Epidermal melanocyte (primary cell): ENCODE data around the gene MYDGF.
A peak's percentile ranks its signal among the peaks of the same experiment; 100 is the strongest.
"Not testable (repeated sequence)": the region's sequence is repeated elsewhere in the genome, so short reads cannot be mapped to it uniquely, and the experiment has no call there.

Source experiments
- DNase-seq: peaks from one replicate; pipeline ENCODE4 v3.0.0; 2011; ENCODE audit warnings: low spot score; ENCODE audit not compliant: insufficient read length

Gene MYDGF

DNA sequence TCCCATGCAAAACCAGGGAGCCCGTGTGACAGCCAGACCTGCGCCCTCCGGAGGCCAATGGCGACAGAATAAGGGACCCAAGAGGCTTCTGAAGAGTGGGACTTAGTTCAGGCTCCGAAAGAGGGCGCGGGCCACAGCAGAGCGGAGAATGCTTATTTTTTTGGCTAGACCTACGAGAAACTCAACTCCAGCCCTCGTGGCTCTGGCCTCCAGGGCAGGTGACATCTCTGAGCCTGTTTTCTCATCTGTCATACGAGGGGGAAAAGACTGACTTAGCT lies 30.5 kb upstream of the MYDGF start:
- no peak for DNase-seq

DNA sequence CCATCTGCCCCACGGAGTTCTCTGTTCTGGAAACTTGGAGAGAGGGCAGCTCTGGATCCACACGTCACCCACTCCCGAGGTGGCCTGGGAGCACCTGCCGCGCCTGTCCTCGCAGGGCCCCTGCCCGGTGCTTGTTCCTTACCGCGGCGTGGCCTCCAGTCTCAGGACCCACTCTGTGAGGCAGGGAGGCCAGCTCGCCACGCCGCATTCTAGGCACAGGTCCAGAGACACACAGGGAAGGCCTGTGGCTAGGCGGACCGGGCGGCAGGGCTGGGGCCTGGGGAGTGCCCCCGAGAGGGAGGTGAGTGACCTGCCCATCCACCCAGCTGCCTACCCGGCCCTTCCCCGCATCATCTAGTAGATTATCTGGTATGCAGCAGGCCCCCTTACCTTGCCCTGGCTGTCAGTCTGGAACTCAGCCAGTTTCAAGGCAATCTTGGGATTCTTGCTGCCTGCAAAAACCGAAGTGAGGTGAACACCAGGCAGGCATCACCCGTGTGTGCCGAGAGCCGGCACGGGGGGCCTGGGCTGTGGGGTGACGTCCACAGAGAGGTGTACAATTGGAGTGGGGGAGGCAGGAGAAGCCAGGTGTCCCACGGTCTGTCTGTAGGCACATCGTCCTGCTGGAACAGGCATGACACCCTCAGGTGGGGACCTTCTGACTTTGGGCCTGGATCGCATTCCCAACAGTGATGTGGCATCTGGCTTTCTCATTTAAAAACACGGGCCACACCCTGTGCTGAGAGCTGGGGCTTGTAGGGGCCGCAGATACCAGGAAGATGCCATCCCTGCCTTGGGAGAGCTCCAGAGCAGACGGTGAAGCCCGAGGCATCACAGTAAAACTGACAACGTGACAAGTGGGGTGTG lies 29.9 kb upstream of the MYDGF start:
- no peak for DNase-seq

DNA sequence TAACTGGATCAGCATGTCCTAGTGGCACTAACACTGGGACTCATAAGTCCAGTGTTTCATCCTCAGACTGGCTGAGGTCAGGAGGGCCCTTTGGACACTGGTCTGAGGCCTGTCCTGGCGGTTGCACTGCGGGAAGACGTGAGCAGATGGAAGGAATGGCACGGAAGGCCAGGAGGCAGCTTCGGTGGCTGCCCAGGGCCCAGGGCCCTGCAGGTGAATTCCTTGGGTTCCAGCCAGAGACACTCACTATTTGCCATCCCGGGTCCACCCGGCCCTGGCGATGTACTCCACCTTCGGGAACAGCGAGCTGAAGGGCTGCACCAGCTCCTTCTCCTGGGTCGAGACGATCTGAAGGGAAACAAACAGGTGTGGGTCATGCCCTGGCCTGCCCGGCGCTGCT lies 27.2 kb upstream of the MYDGF start:
- no peak for DNase-seq

DNA sequence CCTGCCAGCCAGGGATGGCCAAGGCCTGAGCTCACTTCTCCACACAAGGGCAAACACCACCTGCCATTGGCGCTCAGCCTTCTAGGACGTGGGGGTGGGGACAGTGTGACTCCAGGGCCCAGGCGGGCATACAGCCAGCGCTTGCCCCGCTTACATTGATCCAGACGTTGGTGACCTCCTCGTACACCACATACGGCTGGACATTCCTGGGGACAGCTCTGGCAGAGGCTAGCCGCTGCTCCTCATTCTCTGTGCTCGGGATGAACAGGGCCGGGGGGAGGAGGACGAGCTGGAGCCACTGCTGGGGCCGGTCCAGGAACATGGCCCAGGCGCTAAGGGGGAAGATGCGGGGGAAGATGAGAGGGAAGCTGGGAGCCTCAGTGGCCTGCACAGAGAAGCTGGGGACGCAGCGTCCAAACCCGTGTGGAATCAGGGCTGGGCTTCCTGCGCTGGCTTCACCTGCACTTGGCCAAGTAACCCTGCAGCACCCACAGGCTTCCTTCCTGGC lies 25.1 kb upstream of the MYDGF start:
- no peak for DNase-seq

DNA sequence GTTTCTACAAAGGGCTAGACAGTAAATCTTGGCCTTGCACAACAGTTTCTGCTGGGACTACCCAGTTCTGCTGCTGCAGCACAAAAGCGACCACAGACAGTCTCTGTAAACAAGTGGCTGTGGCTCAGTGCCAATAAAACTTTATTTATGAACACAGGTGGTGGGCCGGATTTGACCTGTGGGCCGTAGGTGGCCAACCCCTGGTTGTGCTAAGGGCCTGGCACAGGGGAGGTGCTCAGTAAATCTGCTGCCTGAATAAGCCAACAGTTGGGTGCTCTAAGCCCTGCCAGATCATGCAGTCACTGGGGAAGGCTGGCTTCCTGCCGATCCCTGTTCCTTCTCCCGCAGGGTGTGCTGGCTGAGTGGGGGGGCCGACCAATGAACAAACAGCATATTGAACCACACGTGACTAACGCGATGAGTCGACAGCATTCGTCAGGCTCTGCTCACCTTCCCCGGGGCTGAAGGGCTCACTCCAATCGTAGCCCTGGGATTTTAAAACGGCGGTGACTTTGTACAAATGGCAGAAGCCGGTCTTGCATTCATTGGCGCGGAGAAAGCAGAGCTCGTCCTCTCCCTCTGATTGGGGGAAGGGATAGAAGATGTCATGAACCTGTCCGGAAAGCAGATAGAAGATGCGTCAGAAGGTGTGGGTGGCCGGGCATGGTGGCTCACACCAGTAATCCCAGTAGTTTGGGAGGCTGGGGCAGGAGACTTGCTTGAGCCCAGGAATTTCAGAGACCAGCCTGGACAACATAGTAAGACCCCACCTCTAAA lies 24.3 kb upstream of the MYDGF start:
- peak; percentile 88 for DNase-seq

DNA sequence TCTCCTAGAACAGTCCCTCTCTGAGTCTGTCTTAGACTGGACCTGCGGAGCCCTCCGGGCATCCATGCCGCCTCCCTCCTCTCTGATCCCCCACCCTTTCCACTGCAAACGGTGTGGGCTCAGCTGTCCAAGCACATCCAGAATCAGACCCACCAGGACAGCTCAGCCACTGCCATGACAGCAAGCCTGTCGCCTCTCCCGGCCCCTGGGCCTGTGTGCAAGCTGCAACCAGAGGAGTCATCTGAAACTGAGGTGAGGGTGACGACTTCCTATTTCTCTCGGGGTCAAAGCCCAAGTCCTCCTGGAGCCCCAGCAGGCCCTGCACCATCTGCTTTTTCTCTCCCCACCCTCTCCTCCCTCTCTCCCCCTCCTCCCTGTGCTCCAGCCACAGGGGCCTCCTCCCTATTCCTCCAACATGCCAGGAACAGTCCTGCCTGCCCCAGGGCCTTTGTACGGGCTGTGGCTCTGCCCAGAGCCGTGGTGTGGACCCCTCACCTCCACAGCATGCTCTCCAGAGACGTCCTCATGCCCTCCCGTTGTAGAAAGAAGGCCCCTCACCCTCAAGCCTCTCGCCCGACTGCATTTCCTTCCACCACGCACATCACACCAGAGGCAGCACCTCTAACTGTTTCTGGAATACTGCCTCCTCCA lies 23.5 kb upstream of the MYDGF start:
- no peak for DNase-seq

DNA sequence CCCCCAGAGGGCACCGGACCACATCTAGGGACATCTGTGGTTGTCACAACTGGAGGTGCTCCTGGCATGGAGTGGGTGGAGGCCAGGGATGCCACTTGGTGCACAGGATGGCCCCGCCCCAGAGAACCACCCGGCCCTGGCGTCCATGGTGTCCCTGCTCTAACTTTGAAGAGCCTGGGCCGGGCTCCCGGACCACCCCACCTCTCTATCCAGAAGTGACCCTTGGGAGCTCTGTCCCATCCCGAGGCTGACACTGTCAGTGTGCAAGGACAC lies 22.9 kb upstream of the MYDGF start:
- no peak for DNase-seq

DNA sequence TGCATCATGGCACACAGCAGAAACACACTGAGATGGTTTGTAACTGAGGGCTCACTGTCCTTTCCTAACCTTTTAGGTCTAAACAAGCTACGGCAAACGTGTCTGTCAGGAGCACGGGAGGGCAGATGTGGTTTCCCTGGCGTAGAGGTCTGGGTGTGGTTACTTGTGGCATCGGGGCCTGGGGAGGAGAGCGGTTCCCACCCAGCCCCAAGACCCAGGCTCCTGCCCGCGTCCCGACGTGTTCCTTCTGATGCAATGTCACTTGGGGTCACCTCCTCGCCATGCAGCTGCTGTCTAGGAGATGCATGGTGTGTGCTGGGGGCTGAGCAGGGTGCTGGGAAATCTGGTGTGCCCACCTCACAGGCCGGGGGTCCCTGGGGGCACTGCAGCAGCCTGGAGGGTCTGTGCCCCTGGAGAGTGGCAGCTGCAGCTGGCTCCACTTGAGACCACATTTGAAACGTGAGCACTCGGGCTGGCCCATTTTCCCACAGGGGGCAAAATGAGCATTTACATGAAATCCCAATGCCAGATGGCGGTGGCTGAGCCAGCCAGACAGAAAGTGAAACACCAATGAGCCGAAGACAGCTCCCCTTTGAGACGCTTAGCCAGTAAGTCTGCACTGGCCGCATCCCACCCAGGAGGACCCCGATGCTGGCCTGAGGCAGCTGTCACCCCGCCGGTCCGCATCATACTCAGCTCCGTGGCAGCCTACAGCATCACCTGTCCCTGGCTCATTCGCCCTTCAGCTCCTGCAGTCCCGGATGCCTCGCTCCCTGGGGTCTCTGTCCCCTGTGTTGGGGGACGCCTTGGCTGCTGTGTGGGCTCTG lies 22.3 kb upstream of the MYDGF start:
- DNase-seq, result no peak

DNA sequence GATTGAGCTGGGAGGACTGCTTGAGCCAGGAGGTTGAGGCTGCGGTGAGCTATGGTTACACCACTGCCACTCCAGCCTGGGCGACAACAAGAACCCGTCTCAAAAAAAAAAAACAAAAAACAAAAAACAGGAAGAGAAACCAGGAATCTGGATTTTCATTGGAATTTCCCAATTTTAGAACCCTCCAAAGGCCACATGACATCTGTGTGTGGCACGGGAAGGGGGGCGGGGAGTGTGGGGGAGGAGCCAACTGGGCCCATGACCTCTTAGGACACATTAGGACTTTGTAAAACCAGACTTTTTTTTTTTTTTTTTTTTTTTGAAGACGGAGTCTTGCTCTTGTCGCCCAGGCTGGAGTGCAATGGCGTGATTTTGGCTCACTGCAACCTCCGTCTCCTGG lies 21.2 kb upstream of the MYDGF start:
- DNase-seq, result no peak

DNA sequence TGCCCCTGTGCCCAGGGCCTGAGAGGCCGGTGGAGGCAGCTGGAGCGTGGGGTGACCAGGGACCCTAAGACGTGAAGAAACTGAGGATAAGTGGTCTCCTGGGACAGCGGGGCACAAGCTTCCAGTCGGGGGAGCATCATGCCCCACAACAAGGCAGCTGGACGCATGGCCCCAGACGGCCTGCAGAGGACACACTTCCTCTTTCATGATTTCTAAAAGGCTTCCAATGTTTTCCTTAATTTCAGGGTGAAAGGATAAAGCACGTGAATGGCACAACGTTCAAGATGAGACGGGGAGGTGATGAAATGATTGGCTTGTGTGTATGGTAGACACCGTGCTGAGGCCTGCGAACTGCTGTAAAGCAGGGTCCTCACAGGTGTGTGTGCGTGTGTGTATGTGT lies 20.2 kb upstream of the MYDGF start:
- peak; percentile 40 for DNase-seq

DNA sequence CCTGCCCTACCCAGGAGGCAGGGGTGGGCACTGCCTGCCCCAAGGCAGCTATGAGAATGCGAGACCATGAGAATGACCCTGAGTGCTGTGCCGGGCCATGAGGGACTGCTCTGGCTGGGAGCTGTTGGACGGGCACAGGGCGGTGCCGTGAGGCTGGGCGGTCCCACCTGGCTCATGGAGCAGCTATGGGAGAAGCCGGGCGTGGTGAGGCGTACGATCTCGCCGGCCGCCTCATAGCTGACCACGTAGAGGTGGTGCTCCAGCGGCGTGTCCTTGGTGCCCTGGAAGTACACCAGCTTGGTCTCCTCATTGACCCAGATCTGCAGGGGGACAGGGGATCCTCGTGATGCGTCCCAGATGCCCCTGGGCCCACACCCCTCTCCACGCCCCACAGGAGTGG lies 19.3 kb upstream of the MYDGF start:
- DNase-seq, result no peak

DNA sequence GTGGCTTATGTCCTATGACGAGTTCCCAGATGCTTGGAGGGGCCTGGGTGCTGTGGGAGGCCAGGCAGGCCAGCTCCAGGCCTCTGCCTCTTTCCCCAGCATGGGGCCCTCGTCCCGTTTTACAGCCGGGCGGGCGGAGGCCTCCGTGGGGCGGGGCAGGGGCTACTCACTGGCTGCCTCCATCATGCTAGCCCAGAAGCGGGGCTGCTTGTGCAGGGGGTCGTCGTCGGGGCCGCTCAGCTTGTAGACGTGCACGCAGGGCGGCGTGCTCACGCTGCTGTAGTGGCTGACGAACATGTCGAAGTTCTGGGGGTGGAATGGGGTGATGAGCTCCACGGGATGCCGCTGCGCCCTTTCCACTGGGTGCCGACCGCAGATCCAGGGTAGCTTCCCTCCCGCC lies 18.4 kb upstream of the MYDGF start:
- no peak for DNase-seq

DNA sequence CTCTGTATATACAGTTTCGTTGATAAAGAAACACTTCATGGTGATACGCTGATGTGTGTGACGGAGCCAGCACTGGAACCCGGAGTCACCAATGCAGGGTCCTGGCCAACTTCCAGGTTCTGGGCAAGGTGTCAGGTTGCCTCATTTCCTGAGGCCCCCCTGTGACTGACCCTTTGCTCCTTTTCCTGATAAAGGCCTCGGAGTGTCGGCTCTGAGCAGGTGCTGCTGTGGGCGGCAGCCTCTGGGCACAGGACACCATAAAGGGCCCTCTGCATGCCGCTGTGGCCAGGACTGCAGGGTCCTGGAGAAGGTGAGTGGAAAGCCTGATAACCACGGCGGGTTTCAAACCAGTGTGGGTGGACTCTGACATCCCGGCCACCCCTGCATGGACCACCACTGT lies 17.3 kb upstream of the MYDGF start:
- no peak for DNase-seq

DNA sequence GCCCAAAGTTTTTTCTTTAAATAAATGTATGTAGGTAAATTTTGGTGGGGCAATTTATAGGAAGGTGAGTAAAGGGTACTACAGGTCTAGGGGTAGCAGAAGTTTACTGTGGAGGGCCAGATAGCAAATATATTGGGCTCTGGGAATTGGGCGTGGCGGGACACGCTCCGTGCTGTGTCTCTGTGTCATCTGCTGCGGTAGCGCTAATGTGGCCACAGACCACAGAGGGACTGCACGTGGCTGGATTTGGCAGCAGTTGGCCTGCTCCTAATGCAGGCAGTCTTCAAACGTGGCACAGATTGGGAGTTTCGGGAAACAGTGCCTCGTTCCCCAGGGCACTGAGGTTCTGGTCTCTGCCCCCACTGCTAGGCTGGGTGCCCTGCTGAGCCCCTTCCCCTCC lies 16.6 kb upstream of the MYDGF start:
- DNase-seq, result no peak

DNA sequence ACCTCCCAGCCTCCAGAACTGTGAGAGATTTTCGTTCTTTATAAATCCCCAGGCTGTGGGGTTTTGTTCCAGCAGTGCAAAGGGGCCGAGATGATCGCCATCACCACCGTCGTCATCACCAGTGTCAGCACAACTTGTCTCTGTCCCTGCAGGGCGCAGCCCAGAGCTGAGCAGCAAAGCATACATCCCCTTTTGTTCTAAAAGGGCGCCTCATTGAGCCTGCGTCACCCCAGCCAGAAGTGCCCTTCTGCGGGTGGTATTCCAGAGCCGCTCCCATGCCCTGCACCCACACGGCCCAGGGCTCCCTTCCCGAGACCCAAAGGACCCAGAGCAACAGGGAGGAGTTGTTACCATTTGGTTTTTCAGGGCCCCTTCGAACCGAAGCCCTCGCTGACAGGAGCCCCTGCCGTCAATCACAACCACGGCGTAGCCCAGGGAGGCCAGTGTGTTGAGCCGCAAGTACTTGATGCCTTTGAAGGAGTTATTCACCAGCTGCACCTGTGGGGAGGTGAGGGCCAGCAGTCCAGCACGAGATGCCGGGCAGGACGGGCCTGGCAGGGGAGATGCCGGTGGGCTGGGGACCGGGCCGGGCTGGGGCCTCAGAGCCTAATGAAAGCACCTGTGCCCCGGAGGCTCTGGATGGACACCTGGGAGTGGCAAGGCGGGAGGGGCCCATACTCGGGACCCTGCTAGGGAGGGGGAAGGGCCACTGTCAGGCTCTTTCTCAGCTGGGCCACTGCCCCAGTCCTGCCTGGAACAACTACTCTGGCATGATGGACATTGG lies 14.4 kb upstream of the MYDGF start:
- DNase-seq, result no peak

DNA sequence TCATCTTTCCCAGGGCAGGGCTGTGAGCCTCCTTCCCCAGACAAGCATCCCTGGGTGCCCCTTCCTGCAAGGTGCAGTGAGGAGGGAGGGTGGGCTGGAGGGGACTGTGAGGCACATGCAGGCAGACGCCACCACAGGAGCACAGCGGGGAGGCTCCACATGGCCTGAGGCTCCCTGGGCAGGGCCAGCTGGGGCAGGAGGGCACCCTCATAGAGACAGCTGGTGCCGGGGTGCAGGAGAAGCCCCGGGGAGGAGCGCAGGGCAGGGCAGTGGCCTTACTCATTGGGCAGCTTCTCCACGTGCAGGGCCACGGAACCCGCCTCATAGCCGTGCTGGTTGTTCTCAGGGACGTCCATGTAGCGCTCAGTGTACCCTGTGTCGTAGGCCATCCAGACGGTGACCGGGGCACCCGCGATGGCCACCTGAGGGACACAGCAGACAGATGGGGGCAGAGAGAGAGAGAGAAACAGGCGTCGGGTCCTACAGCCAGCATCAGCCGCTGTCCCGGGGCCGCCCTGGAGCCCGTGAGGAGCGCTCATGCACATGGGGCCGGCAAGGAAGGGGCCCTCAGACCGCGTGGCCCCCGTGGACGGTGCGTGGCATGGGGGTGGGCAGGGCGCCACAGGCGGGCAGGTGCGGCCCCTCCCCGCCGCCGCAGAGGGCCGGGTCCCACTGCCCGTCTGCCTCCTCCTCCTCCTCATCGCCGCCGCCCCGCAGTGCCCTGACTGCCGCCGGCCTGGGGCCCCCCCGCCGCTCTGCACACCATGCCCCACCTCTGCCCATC lies 12.5 kb upstream of the MYDGF start:
- DNase-seq, result no peak

DNA sequence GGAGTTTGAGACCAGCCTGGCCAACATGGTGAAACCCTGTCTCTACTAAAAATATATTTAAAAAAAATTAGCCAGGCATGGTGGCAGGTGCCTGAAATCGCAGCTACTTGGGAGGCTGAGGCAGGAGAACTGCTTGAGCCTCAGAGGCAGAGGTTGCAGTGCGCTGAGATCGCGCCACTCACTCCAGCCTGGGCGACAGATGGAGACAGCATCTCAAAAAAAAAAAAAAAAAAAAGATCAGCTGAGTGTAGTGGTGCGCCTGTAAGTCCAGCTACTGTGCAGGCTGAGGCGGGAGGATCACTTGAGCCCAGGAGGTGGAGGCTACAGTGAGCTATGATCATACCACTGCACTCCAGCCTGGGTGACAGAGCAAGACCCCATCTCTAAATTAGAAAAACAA lies 9.9 kb upstream of the MYDGF start:
- not testable (repeated sequence) for DNase-seq

DNA sequence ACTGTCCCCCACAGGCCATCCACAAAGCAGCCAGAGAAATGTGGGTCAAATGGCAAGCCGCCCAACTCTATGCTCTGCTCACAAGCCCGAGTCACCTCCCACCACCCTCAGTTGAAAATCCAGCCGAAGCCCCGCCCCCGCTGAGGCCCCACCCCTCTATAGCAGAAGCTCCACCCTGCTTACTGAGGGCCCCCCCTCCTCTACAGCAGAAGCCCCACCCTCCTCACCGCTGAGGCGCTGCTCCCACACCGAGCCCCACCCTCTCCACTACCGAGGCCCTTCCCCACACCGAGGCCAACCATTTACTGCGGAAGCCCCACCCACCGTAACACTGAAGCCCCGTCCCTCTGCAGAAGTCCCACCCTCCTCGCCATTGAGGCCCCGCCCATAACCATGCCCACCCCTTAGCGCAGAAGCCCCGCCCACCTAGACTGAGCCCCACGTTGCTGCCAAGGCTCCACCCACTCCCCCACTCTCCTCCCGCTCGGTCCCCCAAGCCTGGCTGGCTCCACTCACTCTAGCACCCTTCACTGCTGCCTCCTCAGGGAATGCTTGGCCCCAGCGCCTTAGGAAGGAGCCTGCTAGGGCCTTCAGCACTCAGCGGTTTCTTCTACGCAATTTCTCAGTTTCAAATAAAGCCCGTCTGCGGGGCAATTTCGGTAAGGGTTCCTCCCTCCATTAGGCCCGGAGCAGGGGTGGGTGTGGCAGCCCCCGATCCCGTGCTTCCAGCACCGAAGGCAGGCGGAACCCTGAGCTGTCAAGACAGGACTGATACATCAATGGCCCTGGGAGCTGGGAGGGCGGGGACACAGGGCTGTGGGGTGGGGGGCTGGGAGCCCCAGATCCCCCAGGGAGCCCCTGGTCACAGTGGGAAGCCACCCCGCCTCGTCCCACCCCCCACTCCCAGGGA lies 9.0 kb upstream of the MYDGF start:
- DNase-seq, result no peak
